Bone marrow (tissue), 2 donors: Measurements from ENCODE around the gene GP9.

Experiments used
- DNase-seq, 2 donors: peaks; one replicate each; lab custom pipeline; 2025; lab: John Stamatoyannopoulos, UW

Gene GP9

DNA sequence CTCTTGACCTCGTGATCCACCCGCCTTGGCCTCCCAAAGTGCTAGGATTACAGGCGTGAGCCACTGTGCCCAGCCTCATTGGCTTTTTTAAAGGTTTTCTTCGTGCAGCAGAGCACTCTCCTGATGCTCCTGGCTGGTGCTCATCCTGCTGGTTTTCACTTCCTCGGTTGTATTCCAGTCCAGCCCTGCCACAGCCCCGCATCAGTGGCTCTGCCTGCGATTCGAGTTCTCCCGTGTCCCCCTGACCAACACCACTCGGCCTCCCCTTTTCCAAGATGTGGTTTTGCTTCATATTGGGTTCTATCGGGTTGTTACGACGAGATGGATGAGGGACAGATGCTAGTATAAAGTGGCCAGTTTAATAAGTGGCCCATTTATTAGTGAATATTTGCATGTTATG, 31.7 kb upstream of the GP9 start:
- no peak for DNase-seq

DNA sequence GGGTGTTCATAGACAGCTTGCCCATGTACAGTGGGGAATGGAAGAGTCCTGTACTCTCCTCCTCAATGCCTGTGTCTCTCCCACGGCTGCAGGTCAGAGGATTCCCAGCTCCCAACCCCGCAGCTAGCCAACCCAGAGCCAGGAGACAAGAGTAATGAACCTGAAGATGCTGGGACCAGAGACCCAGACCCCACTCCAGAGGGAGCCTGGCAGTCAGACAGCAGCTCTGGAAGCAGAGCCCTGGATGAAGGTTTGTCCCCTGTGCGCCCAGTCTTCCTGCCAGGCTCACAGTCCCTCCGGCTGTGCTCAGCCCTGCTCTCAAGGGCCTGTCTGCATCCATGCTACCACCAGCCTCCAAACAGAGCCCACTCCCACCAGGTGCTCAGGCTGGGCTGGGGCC, 30.0 kb upstream of the GP9 start:
- no peak for DNase-seq

DNA sequence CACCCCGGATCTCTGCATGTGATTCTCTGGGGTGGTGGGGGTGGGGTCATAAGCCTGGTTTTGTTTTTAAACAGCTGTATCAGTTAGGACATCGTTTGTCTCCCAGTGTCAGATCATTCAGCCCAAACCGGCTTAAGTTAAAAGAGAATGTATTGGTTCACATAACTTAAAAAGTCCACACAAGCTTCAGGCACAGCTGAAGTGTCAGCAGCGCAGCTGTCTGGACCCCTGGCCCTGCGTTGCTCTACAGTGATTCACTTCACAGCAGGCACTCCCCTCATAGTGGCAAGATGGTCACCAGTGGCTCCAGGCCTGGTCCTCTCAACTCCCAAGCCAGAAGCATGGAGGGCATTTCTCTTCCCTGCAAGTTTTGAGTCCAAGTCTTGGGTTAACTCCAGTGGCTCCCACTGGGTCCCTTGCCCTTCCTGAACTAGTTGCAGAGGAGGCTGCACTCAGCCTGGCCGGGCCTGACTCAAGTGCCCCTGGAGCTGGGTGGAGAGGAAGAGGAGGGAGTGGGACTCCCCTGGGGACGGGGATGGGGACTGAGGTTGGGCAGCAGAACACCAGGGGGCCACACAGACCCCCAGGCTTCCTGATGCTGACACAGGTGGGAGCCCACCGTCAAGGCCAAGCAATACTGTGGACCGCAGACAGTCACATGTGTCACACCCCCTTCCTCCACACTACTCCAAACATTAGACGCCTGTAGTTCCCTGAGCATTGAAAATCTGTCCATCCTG, 28.9 kb upstream of the GP9 start:
- DNase-seq, result no peak

DNA sequence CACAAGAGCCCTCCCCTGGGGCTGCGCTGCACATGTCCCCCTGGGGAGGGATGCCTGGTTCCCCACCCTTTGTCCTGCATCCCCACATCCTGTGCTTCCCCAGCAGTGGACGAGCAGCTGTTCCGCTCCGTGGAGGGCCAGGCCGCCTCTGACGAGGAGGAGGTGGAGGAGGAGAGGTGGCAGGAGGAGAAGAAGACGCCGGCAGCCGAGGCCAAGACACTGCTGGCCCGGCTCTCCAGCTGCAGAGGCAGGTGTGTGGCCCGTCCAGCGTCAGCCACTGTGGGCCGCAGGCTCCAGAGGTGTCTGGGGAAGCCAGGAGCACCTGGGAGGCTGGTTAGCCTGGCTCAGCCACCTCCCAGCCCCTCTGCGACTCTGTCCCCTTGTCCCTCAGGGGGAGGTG, 27.9 kb upstream of the GP9 start:
- no peak for DNase-seq

DNA sequence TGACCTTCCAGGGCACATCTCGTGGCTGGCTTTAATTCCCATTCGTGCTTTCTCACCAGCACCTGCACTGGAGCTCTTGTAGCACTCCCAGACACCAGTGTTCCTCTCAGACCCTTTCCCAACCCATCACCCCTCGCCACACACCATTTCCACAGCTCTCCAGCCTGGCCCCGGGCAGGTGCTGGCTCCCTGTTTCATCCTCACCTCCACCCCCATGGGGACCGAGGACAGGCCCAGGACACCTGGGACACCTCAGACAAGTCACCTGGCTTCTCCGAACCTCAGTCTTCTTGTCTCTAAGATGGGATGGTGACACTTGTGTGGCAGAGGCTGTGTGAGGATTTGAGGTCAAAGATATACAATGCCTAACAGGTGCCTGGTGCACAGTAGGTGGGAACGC, 27.4 kb upstream of the GP9 start:
- no peak for DNase-seq

DNA sequence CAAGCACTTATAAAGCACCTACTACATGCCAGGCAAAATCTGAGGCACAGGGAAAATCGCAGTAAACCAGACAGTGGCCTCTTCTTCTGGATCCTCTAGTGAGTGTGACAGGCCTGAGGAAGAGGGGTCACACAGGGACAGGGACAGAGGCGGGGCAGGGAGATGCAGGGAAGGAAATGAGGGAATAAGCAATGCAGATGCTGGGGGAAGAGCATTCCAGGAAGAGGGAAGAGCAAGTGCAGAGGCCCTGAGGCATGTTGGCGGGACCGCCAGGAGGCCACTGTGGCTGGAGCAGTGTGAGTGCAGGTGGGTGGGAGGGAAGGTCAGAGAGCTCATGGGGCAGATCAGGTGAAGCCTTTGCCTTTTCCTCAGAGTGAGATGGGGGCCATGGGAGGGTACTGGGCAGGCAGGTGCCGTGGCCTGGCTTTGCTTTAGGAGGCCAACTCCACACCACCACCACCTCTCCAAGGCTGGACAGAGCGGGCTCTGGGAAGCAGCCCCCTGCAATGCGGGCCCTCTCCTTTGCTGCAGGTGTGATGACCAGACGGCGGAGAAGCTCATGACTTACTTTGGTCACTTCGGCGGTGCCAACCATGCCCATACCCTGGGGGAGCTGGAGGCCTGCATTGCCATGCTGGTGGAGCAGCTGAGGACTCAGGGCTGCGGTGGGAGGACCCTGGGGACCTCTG, 26.8 kb upstream of the GP9 start:
- no peak for DNase-seq

DNA sequence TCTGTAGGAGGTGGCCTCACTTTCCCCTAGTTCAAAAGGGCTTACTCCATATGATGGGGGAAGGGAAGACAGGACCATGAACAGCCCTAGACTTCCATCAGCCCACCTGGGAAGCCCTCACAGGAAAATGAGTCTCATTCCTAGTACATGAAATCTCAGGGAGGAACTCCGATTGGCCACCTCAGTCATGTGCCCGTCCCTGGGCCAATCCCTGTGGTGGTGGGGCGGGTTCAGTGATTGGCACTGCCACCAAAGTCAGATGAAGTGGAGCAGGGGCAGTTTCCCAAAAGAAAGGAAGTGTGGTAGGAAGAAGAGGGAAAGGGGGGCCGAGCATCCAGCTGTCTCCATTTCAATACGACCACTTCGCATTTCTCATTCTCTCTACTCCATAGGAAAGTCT, 25.9 kb upstream of the GP9 start:
- no peak for DNase-seq

DNA sequence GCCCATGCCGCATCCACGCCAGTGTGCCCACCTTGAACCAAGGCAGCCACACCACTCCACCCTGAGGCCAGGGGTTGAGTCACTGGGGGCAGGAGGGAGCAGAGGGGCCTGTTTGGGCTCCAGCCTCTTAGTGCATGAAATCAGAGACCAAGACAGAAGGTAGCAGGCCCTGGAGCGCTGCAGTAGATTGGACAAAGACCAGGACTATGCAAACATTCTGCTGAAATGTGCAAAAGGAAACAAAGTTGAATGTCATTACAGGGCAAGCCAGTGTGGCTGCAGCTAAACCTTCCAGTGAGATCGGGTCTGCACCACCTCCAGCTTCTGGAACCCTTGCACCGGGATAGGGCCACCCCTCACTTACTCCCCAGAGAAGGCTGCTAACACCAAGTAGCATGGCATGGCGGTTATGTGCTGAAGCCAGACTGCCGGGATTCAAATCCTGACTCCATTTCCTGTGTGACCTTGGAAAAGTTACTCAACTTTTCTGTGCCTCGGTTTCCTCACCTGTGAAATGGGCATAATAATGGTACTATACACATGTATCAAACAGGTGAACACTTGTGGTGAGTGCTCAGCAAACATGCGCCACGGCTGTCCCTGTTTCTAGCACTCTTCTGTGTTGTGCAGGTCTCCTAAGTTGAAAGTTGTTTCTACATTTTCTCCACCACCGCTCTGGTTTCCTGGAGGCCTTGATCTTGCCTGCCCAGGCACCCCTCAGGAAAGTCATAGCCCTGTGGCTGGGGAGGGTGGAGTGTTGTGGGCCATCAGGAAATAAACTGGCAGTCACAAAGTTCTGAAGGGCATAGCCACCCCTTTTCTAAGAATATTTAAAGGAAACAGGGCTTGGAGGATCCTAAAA, 25.0 kb upstream of the GP9 start:
- DNase-seq, result no peak

DNA sequence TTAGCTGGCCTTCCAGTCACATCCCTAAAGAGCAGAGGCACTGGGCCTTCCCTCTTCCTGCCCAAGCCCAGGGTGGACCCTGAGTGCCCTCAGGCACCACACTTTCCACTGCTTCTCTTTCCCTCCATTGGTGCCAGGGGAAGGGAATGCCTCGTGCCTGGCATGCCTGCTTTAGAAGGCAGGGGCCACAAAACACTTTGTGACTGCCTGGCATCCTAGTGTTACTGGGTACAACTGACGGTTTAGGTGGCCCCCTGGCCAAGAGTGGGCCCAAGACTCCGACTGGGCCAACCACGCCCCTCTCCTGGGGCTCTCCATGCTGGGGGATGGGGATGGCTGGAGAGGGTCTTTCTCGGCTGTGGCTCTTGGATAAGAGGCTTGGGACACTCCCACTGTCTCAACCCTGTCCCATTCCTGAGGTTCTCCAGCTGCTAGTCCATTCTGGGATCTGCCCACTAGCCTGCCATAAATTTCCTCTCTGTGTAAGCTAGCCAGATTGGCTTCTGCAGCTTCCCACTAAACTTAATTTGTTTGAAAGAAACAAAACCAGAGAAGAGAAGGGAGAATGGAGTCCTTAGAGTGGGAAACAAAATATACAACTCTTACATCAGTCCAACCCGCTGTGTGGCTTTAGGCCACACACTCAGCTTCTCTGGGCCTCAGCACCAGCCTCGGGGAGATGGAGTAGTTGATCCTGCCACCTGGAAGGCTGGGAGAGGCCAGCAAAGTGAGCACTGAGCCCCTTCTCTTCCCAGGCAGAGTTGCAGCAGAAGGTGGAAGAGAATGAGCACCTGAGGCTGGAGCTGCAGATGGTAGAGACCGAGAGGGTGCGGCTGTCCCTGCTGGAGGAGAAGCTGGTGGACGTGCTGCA, 24.1 kb upstream of the GP9 start:
- no peak for DNase-seq

DNA sequence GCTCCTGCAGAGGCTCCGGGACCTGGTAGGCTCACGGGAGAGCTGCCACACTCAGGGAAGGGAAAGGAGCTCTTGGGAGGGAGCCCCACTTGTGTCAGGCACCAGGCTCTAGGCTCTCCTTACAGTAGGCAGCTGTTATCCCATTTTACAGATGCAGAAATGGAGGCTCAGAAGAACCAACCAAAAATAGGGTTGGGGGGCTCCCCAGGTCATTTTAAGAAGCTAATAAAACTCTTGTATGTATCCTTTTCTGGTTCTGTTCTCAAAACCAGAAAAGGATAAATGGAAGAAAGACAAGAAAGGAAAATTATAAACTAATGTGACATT, 23.5 kb upstream of the GP9 start:
- DNase-seq, result no peak

DNA sequence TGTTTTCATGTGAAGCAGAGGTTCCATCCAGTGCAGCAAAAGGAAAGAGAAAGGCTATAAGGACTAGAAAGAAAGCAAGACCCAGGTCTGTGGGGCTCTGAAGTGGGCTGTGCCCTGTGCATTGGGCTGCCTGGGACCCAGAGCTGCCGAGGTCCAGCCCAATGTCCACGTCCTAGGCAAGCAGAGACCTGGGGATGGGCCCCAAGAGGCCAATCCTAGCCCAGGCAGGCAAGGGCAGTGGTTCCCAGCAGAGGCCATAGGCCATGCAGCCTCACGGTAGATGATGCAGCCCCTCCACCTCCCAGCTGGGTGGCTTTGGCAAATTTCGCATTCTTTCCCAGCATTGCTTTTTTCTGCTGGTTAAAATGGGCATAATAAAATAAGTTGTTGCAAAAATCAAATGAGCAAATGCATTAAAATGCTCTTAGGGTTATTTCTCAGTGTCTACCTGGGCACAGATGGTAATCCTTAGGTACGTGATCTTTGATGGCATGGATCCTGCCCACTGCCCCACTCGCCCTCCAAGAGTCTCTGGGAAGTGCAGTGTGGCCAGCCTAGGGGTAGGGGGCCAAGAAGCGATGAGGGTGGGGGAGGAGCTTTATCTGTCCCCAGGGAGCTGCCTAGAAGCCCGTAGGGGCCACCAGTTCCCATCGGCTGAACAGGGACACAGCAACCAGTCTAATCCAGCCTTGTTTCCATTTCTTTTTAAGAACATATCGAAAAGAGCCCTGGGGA, 22.3 kb upstream of the GP9 start:
- no peak for DNase-seq

DNA sequence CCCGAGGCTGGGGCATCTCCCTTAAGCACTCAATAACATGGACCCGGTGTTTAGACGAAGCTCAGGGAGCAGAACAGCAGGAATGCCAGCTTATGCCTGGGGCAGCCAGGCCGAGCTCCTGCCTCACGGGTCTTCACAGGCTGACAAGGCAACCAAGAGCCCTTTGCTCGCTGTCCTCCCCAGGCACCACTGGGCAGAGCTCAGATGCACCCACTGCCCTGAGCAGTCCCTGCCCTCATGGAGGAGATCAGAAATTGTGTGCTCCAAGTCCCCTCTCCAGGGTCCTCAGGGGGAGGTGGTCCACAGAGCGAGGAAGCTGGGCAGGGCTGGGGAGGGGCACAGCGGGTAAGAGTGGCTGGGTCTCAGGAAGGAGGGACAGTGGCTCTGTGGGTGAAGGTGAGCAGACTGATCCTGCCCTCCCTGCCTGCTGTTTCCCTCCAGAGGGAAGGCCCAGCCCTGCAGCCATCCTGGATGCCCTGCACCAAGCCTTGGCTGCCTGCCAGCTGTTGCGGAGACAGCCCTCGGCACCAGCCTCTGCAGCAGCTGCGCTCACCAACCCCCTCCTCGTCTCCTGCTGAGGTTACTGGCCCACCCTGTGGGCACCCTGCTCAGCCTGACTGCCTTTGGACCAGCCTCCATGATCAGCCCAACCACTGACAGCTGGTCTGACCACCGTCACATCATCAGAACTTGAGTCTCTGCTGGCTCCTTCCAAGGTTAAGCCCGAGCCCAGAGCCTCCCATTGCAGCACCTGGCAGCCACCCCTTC, 21.1 kb upstream of the GP9 start:
- DNase-seq, result no peak

DNA sequence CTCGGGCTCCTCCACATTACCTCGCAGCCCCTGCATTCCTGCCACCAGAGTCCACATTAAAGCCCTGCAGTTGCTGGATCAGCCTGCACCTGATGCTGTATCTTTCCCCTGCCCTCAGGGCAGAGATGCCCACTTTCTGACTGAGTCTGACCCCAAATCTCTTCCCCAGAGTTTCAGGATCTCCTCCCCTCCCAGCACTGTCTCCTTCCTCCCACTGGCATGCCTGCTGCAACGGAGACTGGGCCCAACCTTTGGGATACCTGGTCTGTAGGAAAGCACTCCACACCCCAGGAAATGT, 20.6 kb upstream of the GP9 start:
- DNase-seq, result no peak

DNA sequence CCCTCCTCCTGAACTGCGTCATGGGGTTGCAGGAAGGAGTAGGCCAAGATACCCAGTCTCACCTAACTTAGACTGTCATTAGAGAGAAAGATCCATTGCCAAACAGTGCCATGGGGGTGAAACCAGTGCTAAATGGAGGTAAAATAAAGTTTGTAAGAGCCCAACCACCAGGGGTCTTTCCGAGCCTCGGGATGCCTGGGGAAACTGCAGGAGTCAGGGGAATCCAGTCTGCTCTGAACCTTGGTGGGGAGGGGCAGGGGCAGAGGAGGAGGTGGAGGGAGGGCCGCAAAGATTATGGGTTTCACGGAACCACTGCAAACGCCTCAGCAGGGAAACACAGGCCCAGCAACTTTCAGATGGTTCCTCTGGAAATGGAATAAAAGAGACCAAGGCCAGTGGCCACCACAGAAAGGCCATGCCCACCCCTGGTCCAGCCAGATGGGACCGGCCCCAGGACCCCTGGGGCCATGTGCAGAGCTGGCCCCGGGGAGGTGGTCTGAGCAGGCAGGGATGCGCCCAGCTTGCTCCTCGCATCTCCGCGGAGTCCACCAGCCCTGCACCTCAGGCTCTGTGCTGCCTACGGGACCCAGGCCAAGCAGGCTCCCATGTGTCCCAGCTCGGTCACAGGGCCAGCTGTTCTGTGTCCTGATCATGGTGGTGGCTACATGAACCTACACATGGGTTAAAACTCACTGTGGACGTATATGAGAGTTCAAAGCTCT, 19.8 kb upstream of the GP9 start:
- DNase-seq, result no peak

DNA sequence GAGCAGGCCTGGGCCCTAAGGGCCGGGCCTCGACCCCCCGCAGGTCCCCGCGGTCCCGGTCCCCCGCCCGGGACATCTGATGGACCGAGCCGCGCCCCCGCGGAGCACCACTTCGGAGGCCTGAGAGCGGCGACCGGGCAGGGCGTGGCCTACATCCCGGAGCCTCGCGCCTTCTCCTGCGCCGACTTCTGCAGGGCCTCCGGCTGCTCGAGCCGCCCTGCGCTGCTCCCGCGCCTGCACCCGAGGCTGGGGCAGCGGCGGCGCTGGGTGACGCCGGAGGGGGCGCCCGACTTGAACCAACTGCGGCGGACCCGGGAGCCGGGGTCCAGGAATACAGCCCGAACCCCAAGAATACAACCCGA, 14.9 kb upstream of the GP9 start:
- DNase-seq, result no peak

DNA sequence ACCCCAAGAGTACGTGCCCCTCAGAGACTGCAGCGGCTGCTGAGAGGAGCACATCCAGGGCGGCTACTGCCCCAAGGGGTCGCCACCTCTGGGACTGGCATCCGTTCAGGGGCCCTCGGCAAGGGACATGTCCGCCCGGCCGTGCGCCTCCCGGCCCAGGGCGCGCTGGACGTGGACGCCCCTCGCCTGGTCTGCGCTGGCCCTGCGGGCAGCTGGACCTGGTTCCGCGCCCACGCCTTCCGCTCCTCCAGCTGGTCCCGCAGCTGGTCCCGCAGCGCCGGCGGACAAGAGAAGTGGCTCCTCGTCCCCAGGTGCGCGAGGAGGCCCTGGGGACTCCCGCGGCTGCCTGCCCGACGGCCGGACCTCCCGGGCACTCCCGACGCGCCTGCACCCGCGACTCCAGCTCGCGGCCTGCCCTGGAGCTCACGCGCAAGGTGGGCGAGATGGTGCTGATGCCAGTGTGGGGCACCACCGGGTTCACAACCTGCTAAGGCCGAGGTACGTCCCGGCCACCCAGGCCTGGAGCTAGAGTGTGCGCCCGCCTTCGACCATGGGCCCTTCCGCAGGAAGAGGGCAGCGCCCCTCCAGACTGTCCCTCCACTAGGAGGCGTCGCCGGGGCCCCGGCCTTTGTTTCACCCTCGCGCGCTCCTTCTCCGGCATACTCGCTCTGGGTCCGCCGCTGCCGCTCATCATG, 14.4 kb upstream of the GP9 start:
- DNase-seq, result no peak

DNA sequence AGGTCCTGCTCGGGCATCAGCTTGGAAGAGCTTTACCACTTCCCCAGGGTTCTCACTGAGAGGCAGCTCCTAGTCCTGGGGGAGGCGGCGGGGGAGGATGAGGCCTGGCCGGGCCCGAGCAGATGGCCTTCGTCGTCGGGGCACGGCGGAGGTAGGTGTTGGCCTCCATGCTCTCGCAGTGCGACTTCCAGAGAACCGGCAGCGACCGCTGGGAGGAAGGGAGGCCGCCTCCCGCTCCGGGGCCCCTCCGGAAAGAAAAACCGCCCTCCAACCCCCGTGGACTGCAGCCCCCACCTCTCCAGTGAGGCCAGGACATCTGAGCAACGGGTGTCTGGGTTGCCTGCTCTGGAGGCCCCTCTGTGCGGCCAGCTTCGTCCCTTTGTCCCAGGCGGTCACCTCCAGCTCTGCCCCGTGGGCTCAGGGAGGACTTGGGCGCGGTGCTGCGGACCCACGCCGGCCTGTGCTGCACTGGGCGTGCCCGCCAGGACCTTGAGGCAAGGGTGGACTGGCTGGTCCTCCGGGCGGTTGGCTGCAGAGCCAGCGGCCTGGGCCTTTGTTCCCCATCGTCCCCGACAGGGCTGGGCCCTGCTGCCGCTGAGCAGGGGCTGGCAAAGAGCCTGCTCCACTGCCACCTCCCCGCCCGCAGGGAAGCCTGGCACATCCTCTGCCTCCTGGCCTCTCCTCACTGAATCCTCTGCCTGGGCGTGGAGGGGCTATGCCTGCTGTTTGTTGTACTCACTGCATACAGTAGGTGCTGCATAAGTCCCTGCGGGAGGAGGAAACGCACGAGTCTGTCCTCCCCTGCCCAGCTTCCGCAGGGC, 13.6 kb upstream of the GP9 start:
- no peak for DNase-seq

DNA sequence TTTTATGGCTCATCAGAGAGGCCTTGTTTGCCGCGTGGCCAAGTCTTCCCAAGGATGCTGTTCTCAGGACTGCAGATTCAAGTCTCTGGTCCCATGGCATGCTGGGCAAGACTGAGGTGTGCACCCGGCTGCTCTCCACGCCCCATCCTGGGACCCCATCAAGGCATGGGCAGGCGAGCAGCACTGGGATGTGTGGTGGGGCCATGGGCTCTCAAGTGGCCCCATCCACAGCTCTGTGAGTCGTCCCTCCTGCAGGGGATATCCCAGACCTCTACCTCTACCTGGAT, 13.1 kb upstream of the GP9 start:
- DNase-seq, result no peak
